A549 (cell line): Measurements from ENCODE around the gene HNF1A.

Source experiments
- CTCF ChIP-seq: fragments of >200 bp; sonication (Bioruptor Twin); formaldehyde crosslinking; IDR thresholded peaks from 3 replicates; pipeline ENCODE4 v1.5.1; 2016
- MAFK ChIP-seq: fragments of 450-650 bp; IDR thresholded peaks from 2 replicates; pipeline ENCODE4 v1.6.1; 2014; ENCODE audit not compliant: partially characterized antibody
- NFE2L2 ChIP-seq: fragments of 150-350 bp; conservative IDR thresholded peaks from 2 replicates; pipeline ENCODE4 v1.6.1; 2014; ENCODE audit warnings: low read length
- PHF8 ChIP-seq: fragments of 200-600 bp; sonication (generic); IDR thresholded peaks from 2 replicates; pipeline ENCODE4 v1.6.1; 2016; ENCODE audit warnings: low read depth, mild to moderate bottlenecking, antibody characterized with exemption, moderate library complexity, borderline replicate concordance
- POLR2A ChIP-seq: IDR thresholded peaks from 2 replicates; pipeline ENCODE4 v1.6.1; 2012; ENCODE audit warnings: mild to moderate bottlenecking, low read length
- REST ChIP-seq: fragments of 200-600 bp; sonication (generic); IDR thresholded peaks from 2 replicates; pipeline ENCODE4 v1.6.1; 2016; ENCODE audit warnings: antibody characterized with exemption, mild to moderate bottlenecking, moderate library complexity
- RFX5 ChIP-seq: fragments of 450-650 bp; IDR thresholded peaks from 2 replicates; pipeline ENCODE4 v1.7.1; 2014; ENCODE audit warnings: antibody characterized with exemption, mild to moderate bottlenecking, moderate library complexity
- SREBF2 ChIP-seq: fragments of 450-650 bp; IDR thresholded peaks from 2 replicates; pipeline ENCODE4 v1.6.1; 2014; ENCODE audit warnings: mild to moderate bottlenecking, moderate library complexity

GRCh38 chr12:121001060-121001459 lies 22.7 kb downstream of the HNF1A start:
- no peak for TF ChIP-seq SREBF2
- TF ChIP-seq PHF8 = no peak
- no peak for TF ChIP-seq REST
- TF ChIP-seq NFE2L2 = no peak
- no peak for TF ChIP-seq CTCF
- no peak for TF ChIP-seq RFX5
- no peak for TF ChIP-seq POLR2A
- no peak for TF ChIP-seq MAFK
